HG02642 (cell line): ENCODE measurements around the gene NPHP3.

Experiments
- ATAC-seq: cut with Tn5 transposase; IDR thresholded peaks from one replicate; pipeline ENCODE4 v1.9.1; 2021; ENCODE audit warnings: mild to moderate bottlenecking; ENCODE audit not compliant: unreplicated experiment, poor library complexity

Gene NPHP3

DNA sequence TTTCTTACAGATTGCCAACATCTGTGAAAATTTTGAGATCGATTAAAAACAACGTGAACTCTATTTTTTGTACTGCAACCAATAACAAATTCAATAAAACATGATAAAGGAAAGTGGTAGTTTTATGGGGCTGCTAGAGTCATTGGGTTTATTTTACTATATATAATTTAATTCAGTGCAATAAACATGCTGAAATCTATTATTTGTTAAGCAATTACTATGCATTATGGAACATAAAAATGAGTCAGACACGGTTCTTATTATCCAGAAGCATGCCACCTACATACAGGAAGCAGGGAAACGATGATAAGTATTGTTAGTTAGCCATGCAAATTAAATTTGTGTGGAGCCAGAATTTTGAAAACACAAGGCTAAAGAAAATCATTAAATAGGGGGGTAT is 27.2 kb downstream of the NPHP3 start:
- ATAC-seq: no peak

DNA sequence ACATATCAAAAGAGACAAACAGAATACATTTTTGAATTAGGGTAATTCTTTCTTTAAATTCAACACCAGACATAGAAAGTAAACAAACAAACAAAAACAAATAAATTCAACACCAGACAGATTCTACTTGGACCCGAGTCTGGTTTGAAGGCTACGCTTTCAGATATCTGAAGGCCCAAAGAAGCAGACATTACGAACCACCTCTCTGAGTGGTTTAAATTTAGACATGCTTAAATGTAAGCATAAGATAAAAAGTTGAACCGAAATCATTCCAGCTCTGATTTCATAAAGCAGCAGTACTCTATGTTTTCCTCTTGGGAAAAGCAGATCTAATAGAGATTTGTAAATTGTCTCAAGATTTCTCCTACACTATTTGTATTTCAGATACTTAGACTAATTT is 32.2 kb downstream of the NPHP3 start:
- no peak for ATAC-seq

DNA sequence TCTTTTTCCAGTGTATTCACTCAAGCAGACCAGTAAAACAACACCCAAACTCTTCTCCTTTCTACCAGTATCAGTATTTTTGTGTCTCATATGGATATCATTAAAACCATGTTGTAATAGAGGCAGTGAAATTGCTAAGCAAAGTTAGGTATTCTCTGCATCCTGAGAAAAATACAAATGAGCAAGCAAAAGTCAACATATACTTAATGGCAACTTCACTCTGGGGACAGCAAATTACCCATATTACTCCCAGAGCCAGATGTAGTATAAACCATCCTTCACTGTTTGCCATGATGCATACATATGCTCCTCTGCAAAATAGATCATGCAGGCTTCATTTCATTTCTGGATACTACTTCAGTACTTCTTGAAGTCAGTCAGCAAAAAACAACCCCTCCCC is 40.0 kb downstream of the NPHP3 start:
- ATAC-seq: no peak

DNA sequence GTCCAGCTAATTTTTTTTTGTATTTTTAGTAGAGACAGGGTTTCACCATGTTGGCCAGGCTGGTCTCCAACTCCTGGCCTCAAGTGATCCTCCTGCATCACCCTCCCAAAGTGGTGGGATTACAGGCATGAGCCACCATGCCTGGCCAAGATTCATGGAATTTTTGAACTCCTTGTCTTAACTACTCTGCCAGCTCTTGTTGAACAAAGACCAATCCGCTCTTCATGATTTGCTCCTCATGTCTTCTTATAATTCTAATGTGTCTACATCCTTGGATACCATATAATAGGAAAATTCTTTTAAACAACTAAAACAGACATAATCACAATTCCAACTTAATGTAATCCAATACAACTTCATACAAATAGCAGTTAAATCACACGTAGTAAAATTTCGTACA is 40.8 kb downstream of the NPHP3 start:
- ATAC-seq: no peak

DNA sequence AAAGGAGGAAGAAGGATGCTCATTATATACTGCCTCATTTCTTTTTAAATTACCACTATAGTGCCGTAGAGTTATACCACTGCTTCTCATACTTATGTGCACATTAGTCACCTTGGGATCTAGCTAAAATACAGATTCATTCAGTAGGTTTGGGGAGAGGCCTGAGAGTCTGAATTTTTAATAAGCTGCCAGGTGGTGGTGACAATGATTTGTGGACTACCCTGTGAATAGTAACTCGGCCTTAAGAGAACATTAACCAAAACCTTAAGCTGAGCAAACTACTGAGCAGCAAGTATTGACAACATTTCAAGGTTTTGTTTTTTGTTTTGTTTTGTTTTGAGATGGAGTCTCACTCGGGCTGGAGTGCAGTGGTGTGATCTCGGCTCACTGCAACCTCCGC is 42.3 kb downstream of the NPHP3 start:
- ATAC-seq: no peak

DNA sequence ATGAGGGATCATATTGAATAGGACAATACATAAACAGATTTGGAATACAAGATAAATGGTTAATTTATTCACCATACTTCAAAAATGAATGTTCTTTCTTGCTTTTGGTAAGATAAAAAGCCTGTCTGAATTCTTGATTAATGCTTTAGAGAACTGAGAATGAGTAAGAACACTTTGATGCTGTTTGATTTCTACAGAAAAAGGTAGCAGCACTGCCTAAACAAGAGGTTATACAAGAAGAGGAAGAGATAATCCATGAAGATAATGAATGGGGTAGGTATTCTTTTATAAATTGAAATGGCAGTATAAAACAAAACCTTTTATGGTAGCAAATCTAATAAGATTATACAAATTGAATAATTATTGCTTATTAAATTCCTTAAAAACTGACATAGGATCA is 46.8 kb downstream of the NPHP3 start:
- no peak for ATAC-seq

DNA sequence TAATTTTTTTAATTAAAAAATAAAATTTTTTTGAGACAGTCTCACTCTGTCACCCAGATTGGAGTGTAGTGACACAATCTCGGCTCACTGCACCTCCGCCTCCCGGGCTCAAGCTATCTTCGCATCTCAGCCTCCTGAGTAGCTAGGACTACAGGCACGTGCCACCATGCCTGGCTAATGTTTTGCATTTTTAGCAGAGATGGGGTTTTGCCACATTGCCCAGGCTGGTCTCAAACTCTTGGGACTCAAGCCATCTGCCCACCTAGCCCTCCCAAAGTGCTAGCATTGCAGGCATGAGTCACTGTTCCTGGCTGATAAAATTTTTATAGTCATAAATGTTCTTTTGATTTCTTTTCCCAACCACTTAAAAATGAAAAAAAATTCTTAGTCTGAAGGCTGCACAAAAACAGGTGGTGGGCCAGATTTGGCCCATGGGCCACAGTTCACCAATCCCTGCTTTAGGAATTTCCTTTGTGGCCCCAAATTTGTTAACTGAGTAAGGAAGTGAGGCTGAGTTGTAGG is 52.9 kb downstream of the NPHP3 start:
- ATAC-seq: no peak

DNA sequence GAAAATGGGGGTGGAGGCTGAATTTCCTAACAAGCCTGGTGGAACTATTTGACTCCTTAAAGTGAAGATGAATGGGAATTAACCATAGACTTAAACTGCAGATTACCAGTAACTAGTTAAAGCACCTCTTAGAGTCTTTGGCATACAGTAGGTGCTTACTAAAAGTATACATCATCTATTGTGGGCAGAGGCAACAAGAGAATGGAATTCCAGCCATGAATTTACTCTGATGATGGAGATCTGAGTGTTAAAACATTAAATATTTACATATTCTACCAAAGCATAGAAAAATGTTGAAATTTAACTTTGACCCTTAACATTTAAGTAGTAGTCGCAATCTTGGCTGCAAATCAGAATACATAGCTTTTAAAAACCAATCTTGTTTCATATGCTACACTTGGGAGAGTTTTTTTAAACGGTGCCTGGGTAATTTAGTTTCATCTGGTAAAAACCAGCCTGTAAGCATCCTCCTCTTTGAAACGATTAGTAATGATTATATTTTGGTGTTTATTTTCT is 56.9 kb downstream of the NPHP3 start:
- ATAC-seq: no peak

DNA sequence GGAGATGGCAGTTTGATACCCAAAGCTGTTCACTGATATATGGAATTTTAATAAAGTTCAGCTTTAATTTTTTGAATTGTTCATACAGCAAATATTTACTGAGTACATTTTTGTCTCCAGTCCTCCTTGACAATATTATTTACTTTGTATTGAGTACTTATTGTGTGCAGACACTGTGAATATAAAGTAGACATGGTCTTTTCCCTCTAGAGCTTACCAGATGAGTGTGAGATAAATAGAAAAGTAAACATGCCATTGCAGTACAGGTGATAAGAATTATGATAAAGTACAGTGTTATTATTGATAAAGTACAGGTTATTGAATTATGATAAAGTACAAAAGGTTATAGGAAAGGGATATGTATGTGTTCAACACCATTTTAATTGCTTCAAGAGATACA is 60.0 kb downstream of the NPHP3 start:
- no peak for ATAC-seq

DNA sequence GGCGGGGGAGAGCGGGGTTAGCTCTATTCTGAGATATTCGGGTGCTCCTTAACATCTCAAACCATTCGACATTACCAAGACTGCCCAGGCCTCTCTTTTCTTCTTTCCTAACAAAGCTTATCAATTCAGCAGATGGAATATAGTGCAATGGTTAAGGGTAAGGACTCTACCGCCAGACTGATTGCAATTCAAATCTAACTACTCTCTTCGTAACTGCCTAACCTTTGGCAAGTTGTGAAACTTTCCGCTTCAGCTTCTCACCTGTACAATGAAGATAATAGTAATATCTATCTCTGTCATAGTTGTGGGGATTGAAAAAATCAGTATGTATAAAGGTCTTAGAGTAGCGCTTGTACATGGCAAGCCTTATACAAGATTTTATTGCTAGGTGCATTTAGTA is 61.1 kb downstream of the NPHP3 start:
- no peak for ATAC-seq

DNA sequence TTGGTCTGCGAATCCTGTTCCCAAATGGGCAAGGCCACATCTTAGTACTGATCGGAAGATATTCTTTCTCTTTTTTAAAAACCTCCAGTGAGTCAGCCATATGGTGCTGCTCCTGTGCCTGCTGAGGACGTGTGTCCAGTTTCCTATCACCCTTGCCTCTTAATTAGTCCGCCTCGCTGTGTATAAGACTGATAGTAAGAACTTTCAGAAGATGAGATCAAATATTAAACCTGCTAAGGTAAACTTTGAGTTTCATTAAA is 61.5 kb downstream of the NPHP3 start:
- ATAC-seq: no peak

DNA sequence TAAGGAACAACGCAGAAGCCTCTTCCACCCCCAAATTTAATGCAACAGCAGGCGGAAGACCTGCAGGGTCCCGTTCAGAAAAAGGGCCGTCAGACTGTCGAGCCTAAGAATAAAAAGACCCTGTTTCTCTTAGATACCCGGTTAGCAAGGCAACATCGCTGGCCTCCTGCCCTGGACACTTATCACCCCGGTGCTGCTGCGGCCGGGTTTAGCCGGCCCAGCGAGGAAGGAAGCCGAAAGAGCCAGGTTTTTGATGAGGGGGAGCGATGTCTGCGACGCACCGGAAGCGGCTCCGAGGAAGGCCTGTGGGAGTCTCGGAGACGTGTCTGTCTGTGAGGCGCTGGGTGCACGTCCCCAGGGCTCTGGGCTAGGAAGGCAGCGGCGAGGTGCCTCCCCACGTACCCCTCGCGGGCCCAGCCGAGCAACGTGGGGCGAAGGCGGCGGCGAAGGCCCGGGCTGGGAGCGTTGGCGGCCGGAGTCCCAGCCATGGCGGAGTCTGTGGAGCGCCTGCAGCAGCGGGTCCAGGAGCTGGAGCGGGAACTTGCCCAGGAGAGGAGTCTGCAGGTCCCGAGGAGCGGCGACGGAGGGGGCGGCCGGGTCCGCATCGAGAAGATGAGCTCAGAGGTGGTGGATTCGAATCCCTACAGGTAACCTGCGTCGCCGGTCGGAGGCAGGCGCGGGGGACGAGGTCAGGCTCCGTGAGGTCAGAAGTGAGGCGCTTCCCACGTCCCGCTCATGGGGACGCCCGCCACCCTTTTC is 62.0 kb downstream of the NPHP3 start, which contains the start of gene UBA5:
Gene UBA5 (plus strand): TSS at position 278 of the 759 bp plus-strand sequence. CDS start 209 bp downstream, at position 487.
- peak; percentile 81 for ATAC-seq

DNA sequence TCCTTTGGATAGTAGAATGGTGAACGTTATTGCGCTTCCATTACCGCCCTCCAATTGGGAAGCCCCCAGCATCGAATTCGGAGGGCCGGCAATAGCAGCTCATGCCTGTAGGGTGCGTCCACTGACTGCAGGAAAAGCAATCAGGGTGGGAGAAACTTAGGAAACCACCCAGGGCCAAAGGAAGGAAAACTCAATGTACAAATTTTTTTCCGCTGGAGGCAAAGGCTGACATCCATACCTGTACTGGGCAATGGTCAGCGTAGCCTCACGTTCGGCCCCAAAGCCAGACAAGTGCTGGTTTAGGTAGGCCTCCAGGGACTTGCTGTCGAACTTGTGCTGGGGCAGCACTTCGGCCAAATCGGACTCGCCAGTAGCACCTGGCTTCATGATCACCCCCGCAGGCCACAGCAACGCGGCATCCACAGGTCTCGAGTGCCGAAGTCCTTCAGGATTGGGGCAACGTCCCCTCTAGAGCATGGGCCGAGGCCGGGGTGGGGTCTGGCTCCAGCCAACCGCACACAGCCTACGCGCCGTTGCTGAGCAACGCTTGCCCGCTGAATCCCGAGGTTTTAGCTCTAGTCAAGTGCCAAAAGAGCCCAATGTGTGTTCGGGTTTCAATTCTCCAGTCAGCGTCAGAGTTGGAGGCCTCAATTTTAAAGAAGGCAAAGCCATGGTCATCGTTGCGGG is 62.7 kb downstream of the NPHP3 start, which contains the start of gene ACAD11:
Gene ACAD11 (minus strand): TSS at position 445 of the 687 bp plus-strand sequence. CDS start 58 bp downstream, at position 387.
- ATAC-seq: peak; percentile 63

DNA sequence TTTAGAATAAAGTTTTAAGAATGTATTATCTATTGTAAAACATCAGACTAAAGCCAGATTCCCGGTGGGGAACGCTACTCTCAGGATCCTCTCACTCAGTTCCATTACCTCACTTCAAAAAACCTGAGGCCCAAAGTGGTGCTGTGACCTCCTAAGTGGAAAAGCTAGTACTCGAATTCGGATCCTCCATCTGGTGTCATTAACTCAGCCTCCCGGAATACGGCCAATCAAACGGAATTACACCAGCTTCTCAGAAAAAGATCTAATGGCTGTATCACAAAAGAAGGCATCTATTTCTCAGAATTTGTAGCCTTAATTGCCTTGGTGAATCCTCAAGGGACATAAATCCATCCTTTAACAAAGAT is 63.2 kb downstream of the NPHP3 start:
- ATAC-seq: no peak

DNA sequence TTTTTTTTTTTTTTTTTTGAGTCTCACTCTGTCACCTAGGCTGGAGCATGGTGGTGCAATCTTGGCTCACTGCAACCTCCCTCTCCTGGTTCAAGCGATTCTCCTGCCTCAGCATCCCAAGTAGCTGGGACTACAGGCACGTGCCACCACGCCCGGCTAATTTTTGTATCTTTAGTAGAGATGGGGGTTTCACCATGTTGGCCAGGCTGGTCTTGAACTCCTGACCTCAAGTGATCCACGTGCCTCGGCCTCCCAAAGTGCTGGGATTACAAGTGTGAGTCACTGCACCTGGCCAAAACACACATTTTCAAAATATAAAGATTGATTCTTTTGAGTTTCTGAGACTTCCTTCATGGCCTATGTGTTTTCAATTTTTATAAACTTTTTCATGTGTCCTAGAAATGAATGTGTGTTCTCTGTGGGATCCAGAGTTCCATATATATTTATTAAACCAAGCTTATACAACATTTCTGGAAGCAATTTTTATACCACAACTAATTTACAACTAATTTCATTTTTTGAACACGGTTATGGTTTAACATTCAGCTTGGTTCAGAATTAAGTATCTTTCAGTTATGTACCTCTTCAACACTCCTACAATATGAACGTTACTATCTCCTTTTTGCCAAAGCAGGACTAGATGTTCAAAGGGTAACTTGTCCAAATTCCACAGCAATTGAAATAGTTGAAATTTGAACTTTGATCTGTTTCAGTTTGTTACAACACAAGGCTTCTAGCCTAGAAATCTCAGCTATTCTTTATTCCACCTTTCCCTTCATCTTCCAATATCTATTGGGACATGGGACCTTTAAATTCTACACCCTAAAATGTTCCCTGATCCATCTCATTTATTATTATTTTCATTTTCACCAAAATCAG is 64.1 kb downstream of the NPHP3 start:
- no peak for ATAC-seq

DNA sequence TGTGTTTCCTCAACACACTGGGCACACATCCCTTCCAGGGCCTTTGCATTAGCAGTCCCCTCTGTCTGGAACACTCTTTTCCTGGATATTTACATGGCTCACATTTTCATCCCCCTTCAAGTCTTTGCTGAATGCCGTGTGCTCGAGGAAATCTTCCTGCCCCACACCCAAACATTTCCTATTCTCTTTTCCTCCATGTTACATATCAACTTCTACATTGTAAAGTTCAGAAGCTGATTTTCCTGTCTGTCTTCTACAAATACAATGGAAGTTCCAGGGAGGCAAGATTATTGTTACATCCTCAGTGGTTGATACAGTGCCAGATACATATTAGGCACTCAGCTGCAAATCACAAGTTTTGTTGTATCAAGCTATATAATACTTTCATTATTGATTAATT is 66.7 kb downstream of the NPHP3 start:
- no peak for ATAC-seq

DNA sequence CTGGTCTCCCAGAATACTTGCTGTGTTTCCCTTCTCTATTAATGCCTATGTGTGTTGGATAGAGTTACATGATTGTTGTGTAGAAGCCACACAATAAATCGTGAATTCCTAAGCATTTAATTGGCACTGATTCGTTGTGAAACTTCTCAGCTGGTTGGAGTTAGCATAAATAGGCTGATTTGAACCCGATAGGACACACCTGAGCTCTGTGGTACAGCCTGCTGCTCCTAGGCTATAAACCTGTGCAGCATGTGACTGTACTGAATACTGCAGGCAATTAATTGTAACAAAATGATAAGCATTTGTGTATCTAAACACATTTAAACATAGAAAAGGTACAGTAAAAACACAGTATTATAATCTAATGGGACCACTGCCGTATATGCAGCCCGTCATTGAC is 67.5 kb downstream of the NPHP3 start:
- no peak for ATAC-seq

DNA sequence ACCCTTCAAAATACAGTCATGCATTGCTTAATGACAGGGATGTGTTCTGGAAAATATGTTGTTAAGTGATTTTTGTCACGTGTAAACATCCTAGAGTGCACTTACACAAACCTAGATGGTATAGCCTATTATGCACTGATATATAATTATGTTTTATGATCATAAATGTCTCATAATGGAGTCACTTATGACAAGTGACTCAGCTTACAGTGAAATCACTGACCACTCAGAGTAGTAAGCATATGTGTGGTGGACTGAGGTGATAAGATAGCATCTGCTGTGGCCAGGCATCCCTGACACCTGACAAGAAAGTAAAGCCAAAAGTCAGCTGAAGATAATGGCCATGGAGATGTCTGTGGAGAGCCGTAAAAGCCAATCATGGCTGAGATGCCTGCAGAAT is 68.0 kb downstream of the NPHP3 start:
- ATAC-seq: no peak

DNA sequence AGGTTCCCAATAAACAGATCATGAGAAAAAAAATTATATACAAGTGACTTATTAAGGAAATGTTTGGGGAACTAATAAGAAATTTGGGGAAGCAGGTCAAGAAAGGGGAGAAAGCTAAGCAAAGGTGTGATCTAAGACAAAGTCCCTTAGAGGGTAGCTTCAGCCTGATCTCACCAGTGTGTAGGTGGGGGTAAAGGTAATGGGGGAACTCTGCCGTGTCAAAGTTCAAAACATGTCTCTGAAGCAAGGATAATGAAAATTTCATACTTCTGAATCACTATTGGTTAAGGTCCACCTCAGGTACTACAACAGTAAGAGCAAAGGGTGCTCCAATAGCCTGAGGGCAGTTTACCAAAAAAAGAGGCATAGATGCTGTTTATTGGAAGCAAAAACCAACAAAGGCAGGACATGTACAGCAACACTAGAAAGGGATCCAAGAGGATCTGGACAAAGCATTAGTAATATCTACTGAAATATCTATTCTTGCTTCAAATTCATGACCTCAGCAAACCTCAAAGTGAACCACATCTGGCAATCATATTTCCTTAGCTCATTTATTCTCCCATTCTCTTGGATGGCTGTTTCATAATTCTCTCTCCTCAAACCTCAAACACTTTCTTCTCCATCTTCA is 69.5 kb downstream of the NPHP3 start:
- no peak for ATAC-seq

DNA sequence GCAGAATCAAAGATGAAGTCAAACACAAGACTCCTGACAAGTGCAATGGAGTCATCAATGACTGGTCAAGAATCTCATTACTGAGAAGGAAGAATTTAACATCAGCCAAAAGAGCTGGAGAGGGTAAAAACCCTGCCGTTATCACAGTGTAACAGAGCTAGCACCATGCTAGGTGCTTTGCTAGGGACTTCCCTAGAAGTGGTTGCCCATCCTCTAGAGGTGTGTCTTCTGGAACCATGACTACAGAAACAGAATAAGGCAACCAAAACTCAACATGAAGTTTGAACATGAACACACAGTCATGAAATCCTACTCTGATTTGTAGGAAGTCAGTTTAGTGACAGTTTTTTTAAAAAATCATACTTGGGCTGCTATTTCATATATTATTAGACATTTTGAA is 72.1 kb downstream of the NPHP3 start:
- ATAC-seq: no peak
